ENCODE measurements around the gene SORCS3.

The SORCS3 gene

DNA sequence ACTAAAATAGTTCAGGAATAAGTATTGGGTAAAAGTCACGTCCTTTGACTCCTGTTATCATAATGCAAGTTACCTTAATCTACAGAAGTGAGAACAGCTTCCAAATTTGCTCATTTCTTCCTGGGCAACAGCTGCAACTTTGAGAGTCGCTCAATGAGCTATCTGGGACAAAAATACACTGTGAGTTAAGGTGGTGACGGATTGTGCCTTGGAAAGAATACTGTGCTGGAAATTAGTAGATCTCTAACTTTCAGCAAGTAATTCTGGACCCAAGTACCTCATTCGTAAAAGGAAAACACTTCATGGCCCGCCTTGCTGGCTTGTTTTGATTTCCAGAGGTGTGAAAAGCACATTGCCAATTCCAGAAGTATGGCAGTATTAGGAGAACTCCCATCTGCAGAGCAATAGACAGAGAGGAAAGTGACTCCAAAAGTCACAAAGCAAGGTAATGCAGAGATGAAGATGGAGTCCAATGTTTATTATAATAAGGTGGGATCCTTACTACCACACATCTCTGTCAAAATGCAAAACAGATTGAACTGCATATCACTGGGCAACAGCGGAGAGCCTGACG is 626.0 kb downstream of the SORCS3 start:
- DNase-seq (ENCODE audit: low spot score): no peak

DNA sequence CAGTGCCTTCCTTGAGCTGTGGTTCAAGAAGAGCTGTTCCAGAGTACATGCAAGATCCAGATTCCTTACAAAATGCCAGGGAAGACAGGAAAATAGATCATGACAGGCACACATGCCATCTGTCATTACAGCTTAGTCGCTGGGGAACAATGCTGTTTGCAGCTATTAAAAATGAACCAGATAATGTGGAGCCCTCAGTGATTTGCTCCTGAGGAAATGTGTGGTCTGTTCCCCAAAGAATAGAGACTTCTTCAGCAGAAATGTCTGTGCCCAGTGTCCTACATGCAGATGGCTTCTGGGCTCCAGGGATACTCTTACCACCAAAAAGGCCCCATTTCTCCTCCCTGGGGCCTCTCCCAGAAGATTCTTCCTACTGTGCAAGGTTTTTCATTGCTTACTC is 627.9 kb downstream of the SORCS3 start:
- DNase-seq (ENCODE audit: low spot score): no peak

DNA sequence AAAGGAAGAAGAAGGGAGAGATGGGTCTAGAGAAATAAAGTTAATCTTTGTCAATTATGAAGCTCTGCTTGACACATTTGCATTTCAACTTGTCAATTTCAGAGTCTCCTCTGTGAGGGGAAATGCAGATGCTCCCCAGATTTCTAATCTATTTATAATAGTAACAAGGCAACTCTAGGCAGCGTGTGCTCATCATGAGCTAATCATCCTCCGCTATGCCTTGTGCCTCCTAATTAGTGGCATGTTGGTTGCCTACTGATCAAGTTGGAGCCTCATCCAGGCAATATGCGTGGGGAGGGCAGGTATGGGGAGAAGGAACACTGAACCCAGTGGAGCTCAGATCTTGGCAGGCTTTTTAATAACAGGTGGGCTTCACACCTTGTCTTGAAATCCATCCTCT is 628.6 kb downstream of the SORCS3 start:
- DNase-seq (ENCODE audit: low spot score): no peak

DNA sequence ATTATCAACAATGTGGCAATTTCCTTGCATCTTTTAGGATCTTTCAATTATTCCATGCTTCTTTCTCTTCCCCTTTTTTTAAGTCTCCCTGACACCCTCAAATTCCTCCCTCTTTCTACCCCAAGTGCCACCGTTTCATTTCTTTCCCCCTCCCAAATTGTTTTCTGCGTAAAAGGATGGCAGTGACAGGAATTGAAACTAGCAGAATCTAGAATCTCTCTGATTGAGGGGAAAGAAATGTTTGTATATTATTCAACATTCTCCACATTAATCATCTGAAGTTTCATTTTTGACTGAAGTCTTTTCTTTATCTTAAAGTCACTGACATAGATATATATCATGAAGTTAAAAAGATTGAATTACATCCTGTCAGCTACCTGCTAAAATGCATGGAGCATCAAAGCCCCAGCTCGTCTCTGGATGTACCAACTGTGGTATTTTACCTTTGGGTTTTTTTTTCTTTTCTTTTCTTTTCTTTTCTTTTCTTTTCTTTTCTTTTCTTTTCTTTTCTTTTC is 633.5 kb downstream of the SORCS3 start:
- DNase-seq (ENCODE audit: low spot score): no peak

DNA sequence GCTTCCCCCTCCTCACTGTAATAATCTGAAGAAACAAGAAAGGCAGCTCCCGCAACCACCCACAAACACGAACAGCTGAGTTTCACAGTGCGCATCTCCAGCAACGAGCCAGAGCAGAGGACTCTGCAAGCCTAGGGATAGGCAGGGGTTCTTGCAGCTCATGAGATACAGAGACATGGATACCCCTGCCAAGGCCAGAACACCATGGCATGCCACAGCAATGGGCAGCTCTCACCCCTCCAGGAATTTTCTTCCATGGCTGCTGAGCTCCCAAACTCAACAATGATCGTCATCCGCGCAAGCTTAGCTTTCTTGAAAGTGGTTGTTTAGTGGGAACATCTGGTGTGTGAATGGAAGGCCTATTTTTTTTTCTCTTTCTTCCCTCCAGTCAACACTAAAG is 637.3 kb downstream of the SORCS3 start:
- no peak for DNase-seq (ENCODE audit: low spot score)

DNA sequence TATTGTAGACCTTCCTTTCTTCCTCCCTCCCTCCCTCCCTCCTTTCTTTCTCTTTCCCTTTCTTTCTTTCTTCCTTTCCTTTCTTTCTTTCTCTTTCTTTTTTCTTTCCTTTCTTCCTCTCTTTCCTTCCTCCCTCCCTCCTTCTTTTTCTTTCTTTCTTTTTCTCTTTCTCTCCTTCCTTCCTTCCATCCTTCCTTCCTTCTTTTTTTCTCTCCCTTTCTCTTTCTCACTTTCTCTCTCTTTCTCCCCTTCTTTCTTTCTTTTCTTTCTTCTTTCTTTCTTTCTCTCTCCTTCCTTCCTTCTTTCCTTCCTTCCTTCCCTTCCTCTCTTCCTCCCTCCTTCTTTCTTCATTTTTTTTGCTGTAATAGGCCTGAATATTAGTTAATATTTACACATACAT is 638.0 kb downstream of the SORCS3 start:
- no peak for DNase-seq (ENCODE audit: low spot score)

DNA sequence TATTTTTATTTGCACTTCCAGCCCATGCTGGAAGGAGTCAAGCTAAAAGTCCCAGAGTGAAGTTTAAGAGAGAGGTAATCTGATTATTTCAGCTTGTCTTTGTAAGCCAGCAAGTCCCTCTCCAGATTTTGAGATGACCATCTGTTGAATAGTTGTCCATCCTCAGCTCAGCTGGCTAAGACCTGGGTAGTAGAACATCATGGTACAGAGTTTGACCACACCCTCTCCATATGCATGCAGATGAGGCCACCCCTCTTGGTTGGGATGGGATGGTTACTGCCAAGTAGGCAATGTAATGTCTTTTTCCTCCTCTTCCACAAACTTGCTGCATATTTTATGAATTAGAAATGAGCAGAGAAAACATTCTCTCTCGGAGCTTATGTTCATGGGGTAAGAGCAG is 639.8 kb downstream of the SORCS3 start:
- DNase-seq (ENCODE audit: low spot score): no peak

DNA sequence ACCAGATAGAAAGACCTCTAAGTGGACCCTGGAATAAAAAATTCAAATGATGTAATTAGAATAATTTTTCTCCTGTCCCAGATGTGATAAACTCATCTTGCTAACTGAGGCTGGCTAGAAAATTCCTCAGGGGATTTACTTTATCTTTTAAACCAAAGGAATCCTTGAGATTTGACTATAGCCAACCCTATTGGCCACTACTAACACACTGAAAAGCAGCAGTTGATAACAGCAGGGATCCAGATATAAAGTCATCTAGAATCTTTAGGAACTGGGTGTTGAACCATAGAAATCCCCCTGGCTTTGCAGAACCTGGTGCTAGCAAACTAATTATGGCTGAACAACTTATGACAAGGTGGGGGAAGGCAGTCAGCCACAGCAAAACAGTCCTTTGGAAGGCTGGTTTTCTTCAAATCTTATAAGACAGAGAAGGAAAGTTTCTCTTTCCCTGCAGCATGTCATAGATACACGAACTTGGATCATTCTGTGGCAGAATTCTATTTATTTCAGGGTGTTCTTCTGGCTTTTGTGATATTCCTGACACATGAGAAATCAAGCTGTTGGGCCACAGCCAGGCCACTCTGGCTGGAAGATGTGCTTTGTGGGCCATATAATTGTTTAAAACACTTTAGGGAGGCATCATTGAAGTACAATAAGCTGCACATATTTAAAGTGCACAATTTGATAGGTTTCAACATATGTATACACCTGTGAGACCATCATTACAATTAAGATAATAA is 643.6 kb downstream of the SORCS3 start:
- DNase-seq (ENCODE audit: low spot score): no peak

DNA sequence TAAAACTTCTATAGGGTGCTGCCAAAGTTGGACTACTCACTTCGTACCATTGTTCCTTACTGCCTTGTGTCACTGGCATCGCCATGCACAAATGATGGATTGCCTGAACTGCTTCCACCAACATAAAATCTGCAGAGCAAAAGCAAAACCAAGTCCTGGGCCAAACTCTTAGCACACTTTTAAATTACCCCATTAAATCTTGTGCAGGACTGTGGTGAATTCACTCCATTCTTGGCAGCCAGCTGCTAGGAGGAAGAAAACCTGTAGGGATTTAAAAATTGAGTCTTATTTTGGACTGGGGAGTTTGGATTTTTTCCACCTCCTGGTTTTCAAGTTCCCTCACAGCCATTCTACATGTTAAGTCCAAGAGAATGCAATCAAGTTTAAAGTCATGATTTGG is 646.9 kb downstream of the SORCS3 start:
- DNase-seq (ENCODE audit: low spot score): no peak

DNA sequence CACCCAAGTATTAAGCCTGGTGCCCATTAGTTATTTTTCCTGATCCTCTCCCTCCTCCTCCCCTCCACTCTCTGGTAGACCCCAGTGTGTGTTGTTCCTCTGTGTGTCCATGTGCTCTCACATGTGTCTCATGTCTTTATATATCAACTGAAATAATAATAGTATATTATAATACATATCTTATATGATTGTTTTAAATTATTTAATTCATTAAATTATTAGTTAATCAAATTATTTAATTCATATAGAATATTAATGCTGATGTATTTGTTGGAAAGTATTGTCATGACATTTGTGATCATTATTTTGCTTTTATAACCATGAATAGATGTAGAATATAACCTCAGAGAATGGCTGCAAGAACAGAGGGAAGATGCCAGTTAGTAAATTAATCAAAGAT is 647.5 kb downstream of the SORCS3 start:
- no peak for DNase-seq (ENCODE audit: low spot score)

DNA sequence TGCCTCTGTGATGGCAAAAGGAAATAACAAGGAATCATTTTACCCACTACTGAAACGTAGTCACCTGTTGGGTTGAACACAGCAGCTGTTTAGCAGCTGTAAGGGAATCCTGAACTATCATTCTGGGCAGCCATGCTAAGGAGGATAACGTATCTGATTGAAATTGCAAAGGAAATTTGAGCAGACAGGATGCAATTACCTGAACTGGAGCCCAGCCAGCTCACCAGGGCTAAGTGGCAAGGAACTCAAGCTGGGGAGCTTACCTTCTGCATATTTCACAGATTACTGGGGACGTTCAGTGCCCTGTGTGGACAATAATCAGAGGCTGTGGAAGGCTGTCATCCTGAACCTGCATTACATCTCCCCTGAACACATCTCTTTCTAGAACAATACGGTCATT is 650.5 kb downstream of the SORCS3 start:
- DNase-seq (ENCODE audit: low spot score): peak; percentile 59

DNA sequence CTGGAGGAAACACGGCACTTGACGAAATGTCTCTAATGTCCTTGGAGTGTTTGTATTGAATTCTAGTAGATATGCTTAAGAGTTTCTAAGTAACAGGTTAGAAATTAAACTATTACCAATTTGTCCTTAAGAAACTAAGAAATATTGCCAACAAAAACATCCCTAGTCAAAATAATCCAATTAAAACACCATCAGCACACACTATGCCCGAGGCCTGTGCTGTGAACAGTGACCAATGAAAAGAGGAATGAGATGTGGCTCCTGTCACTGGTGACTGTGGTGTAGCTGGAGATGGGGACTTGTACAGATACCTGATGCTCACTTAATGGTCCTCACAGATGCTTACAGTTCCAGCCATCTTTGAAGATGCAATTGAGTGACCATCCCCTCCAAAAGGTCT is 651.1 kb downstream of the SORCS3 start:
- DNase-seq (ENCODE audit: low spot score): no peak

Measured in kidney tubule cell (primary cell).